Stimulated activated CD8-positive, alpha-beta memory T cell treated with anti-CD3 and anti-CD28 coated beads, Interleukin-4, amount 100 ng/mL, for 4 hours (primary cell): Measurements from ENCODE around the gene THRB.

Source experiments
- DNase-seq, 2 donors: peaks; one replicate each; pipeline ENCODE4 v3.0.0-alpha.2; 2020; ENCODE audit warnings: low read depth in 2 of 2, low spot score in 1 of 2

Gene THRB

DNA sequence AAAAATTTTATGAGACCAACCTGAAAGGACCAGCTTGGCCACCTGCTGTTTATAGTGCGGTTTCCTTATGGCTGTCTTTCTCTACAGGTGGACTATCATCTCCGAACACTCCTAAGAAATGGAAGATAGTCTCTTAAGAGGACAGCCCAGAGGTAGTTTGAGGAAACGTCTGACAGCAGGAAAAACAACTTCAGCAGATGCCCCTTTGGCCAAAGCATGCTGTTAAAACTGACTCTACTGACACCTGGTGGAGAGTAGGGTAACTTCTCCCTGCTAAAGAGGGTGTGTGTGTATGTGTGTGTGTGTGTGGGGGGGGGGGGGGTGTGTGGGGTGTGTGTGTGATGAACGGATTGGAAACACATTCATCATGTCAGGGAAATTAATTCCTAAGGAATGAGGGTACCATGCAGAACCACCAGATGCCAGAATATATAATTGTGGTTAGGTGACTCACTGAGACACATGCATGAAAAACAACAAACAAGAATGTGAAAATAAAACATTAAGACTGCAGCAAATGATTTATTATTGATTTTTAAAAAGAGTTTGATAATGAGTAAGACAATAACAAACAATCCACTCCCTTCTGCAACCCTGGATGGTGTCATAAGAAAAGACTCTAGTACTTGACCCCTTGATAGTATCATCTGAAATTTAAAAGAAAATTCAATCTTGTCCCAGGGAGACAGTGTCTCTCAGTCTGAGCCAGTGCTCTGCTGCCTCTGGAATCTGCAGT lies 256.5 kb downstream of the THRB start:
- no peak for DNase-seq

DNA sequence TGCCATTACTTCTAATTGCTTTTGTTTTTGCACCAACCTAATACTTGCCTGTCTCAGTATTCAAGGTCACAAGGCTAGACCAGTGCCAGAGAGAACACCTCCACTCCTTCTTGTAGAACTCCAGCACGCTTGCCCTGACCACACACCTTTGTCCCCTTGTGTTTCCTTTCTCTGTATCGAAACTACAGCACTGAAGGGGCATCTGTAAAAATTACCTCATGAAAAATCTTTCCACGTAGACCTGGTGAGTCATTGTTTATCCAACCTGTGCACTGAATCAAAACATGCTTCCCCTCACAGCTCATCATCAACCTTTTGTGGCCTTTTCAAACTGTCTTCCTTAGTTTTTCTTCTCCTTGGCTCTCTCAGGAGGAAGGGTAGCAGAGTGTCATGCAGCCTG lies 259.5 kb downstream of the THRB start:
- no peak for DNase-seq

DNA sequence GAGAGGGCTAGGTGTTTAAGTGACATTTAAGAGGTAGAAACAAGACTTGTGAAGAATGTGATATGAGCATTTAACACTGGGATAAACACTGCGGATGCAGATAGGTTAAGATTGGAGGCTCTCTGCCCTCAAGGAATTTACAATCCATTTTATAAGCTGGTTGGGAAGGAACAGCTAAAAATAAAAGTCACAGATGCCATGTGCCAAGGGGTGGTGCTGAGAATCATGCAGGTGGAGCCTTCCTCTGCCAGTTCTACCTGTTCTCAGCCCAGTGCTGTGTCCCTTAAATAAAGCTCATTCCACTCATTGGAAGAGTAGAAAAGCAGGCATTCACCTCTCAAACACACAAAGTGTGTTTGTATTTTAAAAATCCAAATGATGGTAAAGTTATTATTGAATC lies 261.9 kb downstream of the THRB start:
- DNase-seq, result no peak

DNA sequence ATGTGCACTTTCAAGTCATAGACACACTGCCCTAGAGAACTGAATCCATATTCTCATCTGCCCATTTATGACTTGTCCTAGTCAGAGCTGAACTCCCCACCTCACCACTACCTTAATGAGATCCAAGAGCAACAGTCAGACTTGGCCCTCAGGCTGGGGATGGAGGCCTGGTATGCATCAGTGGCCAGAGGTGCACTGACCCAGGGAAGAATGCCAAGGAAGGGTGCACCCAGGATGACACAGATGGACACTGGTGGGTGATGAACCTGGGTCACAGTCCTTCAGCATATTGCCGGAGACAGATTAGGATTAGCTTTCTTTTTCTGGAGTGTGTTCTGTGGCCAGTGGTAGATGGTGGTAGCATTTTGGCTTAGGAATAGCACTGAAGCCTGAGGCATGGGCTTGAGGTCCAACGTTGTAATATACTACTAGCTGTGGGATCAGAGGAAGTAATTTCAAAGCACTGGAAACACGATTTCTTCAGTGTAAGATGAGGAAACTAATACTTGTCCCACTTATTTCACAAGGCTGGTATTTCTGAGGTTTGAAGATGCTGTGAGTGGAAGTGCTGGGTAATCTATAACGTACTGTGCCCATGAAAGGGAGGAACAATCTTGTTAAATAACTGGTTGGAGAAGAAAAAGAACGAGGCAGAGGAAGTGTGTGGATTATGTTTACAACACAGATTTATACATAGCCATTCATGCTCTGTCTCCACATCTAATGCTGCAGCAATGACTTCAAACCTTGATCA lies 265.0 kb downstream of the THRB start:
- DNase-seq, result no peak

DNA sequence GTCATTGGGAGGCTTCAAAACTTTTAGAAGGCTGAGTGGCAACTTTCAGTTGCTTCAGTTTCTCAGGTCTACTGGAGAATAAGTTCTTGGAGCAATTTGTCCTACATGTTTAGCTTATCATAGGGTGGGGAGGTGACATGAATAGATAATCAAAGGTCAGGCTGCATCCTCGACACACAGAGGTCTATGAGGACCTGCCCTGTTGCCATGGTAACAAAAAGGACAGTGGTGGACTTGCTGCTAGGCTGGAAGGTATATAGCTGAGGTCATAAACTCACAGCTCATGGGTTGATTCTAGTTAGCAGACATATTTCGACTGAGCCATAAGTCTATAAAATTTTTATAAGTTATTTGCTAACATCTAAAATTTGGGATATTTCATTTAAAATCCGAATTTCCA lies 267.0 kb downstream of the THRB start:
- no peak for DNase-seq

DNA sequence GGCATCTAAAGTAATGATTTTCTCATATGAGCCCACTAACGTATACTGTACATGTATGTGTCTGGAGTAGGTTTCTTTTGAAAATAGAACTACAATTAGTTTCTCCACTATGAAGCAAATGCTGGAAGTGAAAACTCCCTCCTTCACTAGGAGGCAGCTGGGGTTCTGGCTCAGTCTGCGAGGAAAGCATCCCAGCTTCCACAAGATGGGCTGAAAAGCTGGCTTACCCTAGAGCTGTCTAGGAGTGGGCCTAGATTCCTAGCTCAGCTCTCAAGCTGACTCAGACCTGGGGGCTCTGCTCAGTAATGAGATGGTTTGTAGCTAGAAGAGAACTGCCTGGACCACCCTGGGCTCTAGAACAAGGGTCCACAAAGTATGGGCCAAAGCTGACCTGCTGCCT lies 268.3 kb downstream of the THRB start:
- DNase-seq, result no peak

DNA sequence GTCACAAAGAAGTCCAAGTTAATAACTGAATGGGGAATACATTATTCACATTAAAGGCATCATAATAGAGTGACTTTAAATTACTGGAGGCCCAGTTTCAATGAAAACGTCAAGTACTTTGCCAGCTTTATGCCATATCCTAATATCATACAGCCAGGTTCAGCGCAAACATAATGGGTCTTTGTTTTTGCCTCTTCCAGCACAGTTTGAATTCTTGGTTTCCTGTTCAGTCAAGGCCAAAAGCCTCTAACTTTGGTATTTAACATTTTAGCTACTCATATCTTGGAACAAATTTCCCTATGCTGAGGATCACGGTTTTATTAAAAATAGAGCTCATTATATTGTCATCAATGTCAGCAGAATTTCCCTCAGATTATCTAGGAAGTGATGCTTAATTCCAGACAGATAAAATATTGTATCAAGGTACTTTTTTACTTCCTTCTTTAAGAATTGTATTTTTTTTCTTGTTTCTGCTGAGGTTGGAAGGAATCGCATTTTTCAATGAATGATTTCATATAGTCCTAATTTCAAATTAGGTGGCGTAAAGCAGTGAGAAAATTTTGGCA lies 269.2 kb downstream of the THRB start:
- DNase-seq, result no peak

DNA sequence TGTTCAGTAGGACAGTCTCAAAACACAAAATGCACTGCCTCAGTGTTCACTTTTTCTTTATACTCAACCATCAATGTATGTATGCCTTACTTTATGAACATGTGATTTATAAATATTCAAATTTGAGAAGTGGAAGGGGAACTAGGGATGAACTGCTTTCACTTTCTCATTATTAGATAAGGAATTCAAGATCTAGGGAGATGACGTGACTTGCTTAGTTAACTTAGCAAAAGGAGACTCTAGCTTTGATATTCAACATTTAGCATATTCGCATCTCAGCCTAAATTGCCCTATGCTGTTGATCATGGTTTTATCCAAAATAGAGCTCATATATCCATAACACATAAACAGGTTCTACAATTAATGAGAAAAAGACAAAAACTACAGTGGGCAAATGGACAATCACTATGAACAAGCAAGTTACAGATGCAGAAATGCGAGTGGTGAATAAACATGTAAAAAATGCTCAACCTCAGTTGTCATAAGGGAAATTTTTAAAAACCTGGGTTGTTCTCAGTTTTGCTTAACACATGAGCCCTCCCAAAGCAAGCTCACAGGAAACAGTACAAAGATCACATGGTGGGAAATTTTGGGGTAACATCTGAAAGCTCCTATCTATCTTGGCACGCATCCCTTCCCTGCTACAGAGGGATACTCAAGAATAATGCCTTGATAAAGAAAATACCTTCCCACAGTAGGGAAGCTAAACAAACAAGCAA lies 269.8 kb downstream of the THRB start:
- DNase-seq, result no peak

DNA sequence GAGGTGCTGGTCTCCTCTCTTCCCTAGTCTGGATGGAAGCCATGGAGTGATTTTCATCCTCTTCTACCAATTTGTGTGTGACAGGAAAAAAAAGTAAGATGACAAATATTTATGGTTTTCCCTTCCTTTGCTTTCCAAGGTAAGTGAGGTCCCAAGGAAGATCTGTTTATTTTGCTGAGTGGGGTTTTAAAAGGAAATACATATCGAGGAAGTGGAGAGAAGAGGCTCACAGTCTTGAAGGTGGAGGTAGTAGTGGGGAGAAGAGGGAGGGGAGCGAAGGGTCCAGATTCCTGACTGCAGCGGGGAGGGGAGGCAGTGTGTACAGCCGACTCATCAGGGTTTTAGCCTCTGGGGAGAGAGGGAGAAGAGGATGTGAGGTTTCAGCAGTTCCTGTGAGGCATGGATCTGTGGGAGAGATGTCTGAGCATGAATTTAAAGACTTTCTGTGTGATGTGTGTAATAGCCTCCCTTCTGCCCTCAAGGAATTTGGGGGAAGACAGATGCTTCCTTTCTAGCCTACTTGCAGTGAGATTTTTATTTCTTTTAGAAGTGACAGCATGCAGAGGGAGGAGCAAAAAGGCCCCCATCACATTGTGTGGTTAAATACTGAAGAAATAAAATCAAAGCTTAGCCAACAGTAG lies 272.4 kb downstream of the THRB start:
- no peak for DNase-seq

DNA sequence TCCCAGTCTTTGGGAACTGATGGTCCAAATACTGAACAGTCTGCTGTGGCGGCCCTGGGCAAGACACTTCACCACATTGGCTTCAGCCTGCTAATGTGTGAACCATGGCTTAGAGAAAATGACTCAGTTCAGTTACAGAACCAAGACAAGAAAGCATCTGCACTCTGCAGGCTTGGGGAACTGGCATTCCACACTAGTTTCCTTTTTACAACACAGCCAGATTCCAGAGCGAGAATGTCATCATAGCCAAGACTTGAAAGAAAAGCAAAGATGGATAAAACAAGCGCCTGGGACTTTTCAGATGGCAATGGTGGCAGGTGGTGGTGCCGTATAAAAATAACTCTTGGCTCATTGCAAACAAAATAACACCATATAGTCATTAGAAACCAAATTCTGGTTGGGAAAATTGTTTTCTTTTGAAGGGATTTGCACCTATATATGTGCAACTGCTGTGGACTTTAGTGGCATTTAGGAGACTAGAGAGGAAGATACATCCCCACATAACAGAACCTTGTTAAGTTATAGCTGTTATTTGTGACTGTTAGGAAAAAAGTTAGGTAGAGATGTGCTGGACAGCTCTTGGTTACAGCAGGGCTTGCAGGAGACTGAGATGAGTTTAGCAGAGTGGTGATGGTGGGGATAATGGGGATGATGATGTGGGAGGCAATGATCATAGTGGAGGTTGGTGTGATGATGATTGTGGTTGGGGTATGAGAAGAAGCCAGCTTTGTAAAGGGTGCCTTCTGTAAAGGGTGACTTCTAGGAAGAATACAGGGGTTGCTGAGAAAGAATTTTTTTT lies 273.6 kb downstream of the THRB start:
- no peak for DNase-seq

DNA sequence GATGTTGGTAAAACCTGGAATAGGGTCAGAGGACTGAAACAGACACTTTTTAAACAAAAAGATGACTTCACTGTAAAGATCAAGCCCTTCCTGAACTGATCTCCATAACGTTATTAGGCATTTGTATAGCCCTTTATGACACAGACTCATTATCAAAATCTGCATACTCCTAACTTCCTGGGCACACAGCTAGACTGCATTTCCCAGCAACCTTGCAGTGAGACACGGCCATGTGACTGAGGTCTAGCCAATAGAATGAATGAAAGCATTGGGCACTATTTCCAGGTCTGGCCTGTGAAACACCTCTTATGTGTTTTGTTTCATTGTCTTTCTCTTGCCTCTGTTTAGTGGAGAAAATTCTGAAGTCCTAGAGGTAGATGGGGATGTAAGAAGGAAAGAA lies 279.1 kb downstream of the THRB start:
- no peak for DNase-seq

DNA sequence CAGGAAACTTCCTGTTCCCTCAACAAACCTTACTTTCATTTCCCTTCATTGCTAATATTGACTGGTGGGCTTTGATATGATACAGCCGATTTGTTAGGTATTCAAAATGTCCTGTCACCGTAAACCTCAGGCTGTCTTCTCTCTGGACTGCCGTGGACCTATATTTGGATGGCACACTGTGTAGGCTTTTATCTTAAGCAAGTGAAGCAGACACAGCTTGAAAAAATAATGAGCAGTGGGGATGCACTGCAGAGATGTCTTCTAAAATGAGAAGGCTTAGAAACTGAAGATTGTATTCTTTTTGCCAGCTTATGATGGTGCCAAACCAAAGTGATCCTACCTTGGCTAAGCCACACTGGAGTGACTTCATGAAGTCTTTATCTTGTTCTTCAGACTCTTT lies 283.3 kb downstream of the THRB start:
- DNase-seq, result no peak

DNA sequence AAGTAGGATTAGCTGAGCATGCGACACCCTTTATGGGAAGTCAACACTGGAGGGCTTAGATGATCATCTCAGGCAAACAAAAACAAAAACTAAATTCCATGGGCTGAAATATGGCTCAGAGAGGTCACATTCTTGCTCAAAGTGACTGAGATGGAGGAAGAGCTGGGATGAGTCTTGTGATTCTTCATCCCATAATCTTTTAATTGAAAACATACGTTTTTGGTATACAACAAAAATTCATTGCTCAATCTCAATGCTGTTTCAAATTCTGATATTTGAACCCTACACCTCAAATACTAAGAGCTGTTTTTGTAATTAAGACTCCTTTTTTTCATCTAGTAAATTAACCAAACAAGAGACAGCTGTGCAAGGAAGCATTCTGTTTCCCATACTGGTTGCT lies 292.6 kb downstream of the THRB start:
- no peak for DNase-seq

DNA sequence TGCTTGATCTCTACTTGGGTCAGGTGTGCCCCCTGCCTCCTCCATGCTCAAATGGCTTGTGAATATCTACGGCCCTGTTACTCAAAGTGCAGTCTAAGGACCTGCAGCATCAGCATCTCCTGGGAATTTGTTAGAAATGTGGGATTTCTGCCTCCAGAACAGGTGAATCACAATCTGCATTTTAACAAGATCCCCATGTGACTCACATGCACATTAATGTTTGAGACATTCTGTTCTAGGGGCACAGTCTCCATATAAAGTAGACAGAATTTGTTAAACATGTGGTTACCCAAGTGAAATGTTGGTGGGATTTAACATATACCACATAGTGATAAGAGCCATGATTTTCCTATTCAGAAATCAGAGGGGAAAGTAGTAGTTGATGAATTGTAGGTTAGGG lies 293.3 kb downstream of the THRB start:
- no peak for DNase-seq

DNA sequence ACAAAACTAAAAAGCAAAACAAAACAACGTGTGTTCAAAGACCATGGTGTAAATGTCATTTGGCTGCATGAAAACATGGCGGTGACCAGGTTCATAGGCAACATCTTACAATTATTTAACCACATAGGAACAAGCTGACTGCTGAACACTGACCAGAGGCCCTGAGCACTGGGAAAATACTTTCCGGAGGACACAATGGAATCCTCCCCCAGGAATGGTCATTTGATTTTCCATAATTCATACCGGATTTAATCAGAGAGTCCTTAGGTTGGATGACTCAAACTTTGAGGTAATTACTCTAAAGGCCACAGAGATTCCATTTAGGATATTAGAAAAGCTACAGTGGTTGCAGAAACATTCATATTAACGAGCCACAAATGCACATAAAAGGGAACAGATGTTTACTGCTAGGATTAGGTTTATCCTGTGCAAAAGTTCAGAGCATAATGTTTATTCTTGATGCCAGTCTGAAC lies 294.8 kb downstream of the THRB start:
- DNase-seq, result no peak

DNA sequence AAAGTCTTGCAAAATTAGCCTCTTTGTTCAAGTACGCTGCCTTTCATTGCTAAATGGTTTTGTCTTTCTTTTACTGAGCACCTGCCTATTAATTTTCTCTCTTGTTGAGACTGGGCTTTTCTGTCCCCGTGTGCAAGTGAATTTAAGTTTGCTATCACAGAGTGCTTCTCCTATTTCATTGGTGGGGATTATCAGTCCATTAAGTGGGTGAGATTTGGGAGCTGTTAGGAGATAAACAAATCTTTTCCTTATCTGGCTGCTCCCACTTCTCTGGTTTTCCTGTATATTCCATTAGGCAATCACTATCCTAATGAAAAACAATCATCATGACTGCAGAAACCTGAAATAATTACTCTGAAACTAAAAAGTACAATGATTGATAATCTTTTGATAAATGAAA lies 295.4 kb downstream of the THRB start:
- no peak for DNase-seq

DNA sequence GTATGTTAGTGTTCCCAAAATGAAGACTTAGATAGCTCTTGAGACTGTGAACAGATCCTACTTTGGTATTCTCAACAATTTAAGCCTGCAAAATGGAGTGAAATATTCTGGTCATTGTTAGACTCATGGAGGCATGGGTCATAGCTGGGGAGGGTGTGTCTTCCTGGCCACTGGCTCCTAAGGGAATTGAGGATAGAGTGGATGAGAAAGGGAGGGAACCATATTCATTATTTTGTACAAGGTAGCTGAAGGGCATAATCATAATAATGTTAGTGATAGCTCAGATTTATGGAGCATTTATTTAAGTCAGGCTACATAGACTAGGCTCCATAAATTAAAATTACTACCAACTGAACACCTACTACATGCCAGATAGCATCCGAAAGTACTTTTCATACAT lies 295.9 kb downstream of the THRB start:
- no peak for DNase-seq

DNA sequence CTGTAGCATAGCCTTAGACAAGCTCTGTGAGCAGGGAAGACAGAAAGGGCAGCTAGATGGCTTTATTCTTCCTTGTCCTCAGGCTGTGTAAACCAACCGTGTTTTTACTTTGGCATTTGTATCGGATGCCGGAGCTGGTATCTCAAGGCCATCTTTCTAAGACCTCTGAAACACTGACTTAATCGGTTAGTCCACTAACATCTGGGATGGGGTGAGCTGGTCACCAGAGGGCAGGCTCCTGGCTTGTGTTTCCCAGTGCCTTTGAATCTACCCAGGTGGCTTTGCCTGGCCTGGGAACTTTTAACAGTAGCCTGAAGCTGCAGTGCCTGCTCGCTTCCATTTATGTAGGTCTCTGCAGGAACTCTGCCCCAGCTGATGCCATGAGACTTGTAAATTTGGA lies 296.8 kb downstream of the THRB start:
- DNase-seq, result no peak

DNA sequence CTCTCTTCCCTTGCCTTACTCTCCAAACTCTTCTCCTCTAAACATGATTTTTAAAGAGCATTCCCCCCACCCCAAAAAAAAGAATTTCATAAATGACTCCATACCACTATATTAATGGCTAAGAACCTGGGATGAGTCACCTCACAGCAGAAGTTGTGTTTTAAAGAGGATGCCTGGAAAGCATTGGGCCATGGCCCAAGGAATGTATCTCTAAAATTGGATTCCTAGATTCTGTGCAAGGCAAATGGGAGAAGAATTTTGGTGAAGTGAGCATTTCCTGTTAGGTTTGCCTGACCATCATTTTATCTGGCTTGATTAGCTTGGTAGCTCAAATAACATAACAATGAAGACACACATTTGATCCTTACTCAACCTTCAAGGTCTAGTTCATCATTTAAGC lies 298.1 kb downstream of the THRB start:
- no peak for DNase-seq

DNA sequence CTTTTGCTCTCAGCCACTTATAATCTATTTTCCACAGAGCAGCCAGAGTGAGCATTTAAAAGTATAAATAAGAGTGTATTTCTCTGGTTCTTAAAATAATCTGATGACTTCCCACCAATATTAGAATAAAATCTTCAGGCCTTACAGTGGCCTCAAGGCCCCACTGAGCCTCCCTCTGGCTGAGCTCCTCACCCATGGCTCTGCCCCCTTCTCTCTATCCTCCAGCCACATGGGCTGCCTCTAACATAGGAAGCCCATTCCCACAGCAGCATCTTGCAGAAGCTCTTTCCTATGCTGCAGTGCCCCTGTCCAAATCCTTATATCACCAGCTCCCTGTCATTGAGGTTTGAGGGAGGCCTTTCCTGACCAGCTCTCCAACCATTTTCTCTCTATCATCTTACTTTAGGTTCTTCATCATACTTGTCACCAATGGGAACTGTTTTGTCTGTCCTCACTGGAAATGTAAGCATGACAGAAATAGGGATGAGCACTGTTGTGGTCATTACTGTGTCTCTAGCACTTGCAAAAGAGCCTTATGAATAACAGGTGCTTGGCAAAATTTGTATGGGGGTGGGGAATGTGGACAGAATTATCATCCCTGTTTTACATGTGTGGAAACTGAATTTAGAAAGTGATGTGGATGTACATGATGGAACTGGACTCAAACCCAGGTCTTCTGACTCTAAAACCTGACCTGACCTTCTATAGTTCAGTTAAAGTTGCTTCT lies 299.0 kb downstream of the THRB start:
- no peak for DNase-seq
